Stomach (tissue), 9 donors: ENCODE data around the gene SLC27A1. TPM values are rescaled to one million over a fixed set of nuclear protein-coding genes. Genes with fewer than 3 reads are reported as not detected.

Experiments
- DNase-seq, 2 donors: peaks; one replicate each; pipeline versions ENCODE4 v3.0.0 to v3.0.0-alpha.2; 2013 to 2019
- H3K27ac ChIP-seq, 5 donors: fragments of 200-600 bp in 4 of 5; sonication (generic) in 4 of 5; one replicate each; pipeline ENCODE4 v1.5.1; 2013 to 2019; ENCODE audit warnings: mild to moderate bottlenecking in 1 of 5, moderate library complexity in 1 of 5
- H3K27me3 ChIP-seq, 3 donors: fragments of 200-600 bp; sonication (generic); one replicate each; pipeline ENCODE4 v1.5.1; 2017 to 2019; ENCODE audit warnings: mixed run types in 1 of 3
- H3K36me3 ChIP-seq, 4 donors: fragments of 200-600 bp; sonication (generic); 1 replicate in 3 of 4; 2 replicates in 1 of 4; pipeline ENCODE4 v1.5.1; 2016 to 2019
- H3K4me1 ChIP-seq, 4 donors: fragments of 200-600 bp; sonication (generic); one replicate each; pipeline ENCODE4 v1.5.1; 2016 to 2019
- H3K4me3 ChIP-seq, 4 donors: fragments of 200-600 bp; sonication (generic) in 3 of 4; one replicate each; pipeline ENCODE4 v1.5.1; 2016 to 2019; ENCODE audit warnings: mild to moderate bottlenecking in 1 of 4
- H3K9me3 ChIP-seq, 4 donors: fragments of 200-600 bp; sonication (generic); one replicate each; pipeline ENCODE4 v1.5.1; 2016 to 2019
- CTCF ChIP-seq, 7 experiments: fragments of 450-650 bp in 4 of 7; fragments of 200-600 bp in 3 of 7; sonication (generic) in 3 of 7; IDR thresholded peaks; one replicate each; pipeline ENCODE4 v1.5.1; 2016 to 2019; ENCODE audit warnings: antibody characterized with exemption in 7 of 7, control low read depth in 2 of 7, mild to moderate bottlenecking in 1 of 7
- EP300 ChIP-seq: sonication (generic); formaldehyde crosslinking; IDR thresholded peaks from one replicate; pipeline ENCODE4 v1.6.1; 2017; ENCODE audit warnings: antibody characterized with exemption
- POLR2A ChIP-seq, 4 donors: fragments of 450-650 bp; IDR thresholded peaks; one replicate each; pipeline ENCODE4 v1.6.1; 2016; ENCODE audit warnings: antibody characterized with exemption in 4 of 4, control low read depth in 2 of 4, mild to moderate bottlenecking in 1 of 4, moderate library complexity in 1 of 4
- POLR2AphosphoS5 ChIP-seq, 3 donors: sonication (generic); formaldehyde crosslinking; IDR thresholded peaks; one replicate each; pipeline ENCODE4 v1.6.1; 2016; ENCODE audit warnings: antibody characterized with exemption in 3 of 3
- WGBS, 5 donors: extraction: QIAGEN DNeasy Blood & Tissue Kit in 3 of 5; methylation state at CpG; one replicate each; pipeline versions ENCODE4 v1.1.5 to v1.1.7; 2013 to 2018; 5-methylcytosine and 5-hydroxymethylcytosine counted together
- intact Hi-C: fragments of 100-400 bp; cut with DNase I; formaldehyde crosslinking; loops from one replicate; pipeline ENCODE4 v1.15.1; 2023; ENCODE audit warnings: low total_unique reads
- polyA plus RNA-seq, 3 donors: library from polyadenylated mRNA; stranded (reverse); fragments of 200-250 nt; gene quantifications; one replicate each; pipeline ENCODE4 v1.2.3, GENCODE V29; 2013
- total RNA-seq, 5 donors: library from RNA; depleted of rRNA; stranded (reverse); fragments of >200 nt; gene quantifications; one replicate each; pipeline versions ENCODE4 v1.1.0 to v1.2.3, GENCODE V29; 2014 to 2016
- donor health status: healthy with polysubstance abuse.
- donor health status: Bipolar disorder and iron deficiency.
- donor health status: healthy.

SLC27A1 gene
- total and polyA plus RNA-seq, 8 donors = 4.0 to 116 (median 12.1) TPM

GRCh38 chr19:17487284-17488121 lies 17.2 kb downstream of the SLC27A1 start:
- Histone ChIP-seq H3K27ac (peak overlapping the region in 1 of 5 donors; percentile 72), H3K9me3 (no peaks in the 10 kb centered on the region), H3K36me3 (peaks cover 0 to 28% (median 25%) of the 10 kb centered on the region in 4 donors), H3K4me1 (peaks cover 9 to 30% (median 26%) of the 10 kb centered on the region in 4 donors), H3K4me3 (no peak overlapping the region), H3K27me3 (no peaks in the 10 kb centered on the region)
- no peak for TF ChIP-seq POLR2AphosphoS5 (IDR thresholded peaks at IDR 0.05)
- no peak for TF ChIP-seq POLR2A (IDR thresholded peaks at IDR 0.05)
- TF ChIP-seq EP300 = no peak
- no peak for TF ChIP-seq CTCF (IDR thresholded peaks at IDR 0.05)
- WGBS, 5 donors = 72 to 74% (median 73%) methylated on average over 10 to 18 of the region's 18 CpGs
- intact Hi-C loops = no loop called here
- no peak for DNase-seq

DNA sequence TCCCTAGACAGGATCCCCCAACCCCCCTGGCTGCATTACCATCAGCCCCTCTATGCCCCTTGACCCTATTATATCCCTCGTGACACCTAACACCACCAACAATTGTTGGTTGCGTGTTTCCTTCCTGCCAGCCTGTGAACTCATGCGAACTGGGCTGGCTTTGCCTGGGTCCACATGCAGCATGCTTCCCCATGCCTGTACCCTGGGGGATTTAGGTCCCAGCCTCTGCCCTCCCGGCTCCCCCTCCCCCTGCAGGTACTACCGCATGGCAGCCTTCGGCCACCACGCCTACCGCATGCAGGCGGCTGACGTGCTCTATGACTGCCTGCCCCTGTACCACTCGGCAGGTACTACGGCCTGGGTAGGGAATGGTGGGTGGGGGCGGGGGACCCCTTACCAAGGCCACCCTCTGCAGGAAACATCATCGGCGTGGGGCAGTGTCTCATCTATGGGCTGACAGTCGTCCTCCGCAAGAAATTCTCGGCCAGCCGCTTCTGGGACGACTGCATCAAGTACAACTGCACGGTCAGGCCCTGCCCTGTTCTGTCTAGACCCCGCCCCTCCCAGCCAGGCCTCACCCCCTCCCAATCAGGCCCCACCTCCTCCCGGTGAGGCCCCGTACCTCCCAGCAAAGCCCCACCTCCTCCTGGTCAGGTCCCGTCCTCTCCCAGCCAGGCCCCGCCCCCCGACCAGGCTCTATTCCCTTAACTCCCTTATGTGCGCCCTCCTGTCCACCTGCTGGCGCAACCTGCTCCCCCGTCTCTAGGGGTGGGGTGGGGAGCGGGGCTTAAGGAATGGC lies 18.5 kb downstream of the SLC27A1 start:
- Histone ChIP-seq H3K27ac (peak overlapping the region in 4 of 5 donors; percentile 15 to 72 (median 52)), H3K4me3 (peak overlapping the region; percentile 17 to 41 (median 28)), H3K27me3 (no peaks in the 10 kb centered on the region), H3K4me1 (peaks cover 9 to 30% (median 26%) of the 10 kb centered on the region in 4 donors), H3K36me3 (peaks cover 0 to 28% (median 24%) of the 10 kb centered on the region in 4 donors), H3K9me3 (no peaks in the 10 kb centered on the region)
- intact Hi-C loops = no loop called here
- 18 to 28% (median 23%) methylated on average over 22 to 31 of the region's 31 CpGs for WGBS, 5 donors
- TF ChIP-seq CTCF (IDR thresholded peaks at IDR 0.05) = peak in 2 of 7 experiments; percentile 8 to 10
- no peak for TF ChIP-seq POLR2A (IDR thresholded peaks at IDR 0.05)
- TF ChIP-seq EP300 = no peak
- TF ChIP-seq POLR2AphosphoS5 (IDR thresholded peaks at IDR 0.05) = no peak
- DNase-seq = peak; percentile 92 to 96

- Histone ChIP-seq H3K36me3 (peaks cover 0 to 28% (median 23%) of the 10 kb centered on the region in 4 donors), H3K27ac (peak overlapping the region in 4 of 5 donors; percentile 15 to 72 (median 52)), H3K4me1 (peaks cover 9 to 30% (median 25%) of the 10 kb centered on the region in 4 donors), H3K4me3 (no peak overlapping the region), H3K9me3 (no peaks in the 10 kb centered on the region), H3K27me3 (no peaks in the 10 kb centered on the region)
- WGBS, 5 donors = 69 to 87% (median 75%) methylated on average over 8 to 9 of the region's 9 CpGs
- TF ChIP-seq EP300 (no peak), CTCF (IDR thresholded peaks at IDR 0.05) (peak in 1 of 7 experiments; percentile 23)
- intact Hi-C loops = no loop called here
- no peak for DNase-seq
These were observed 19.2 kb downstream of the SLC27A1 start for GRCh38 chr19:17489392-17490030.

- Histone ChIP-seq H3K27me3 (no peaks in the 10 kb centered on the region), H3K4me1 (peaks cover 9 to 30% (median 23%) of the 10 kb centered on the region in 4 donors), H3K9me3 (no peaks in the 10 kb centered on the region), H3K4me3 (no peak overlapping the region), H3K36me3 (peaks cover 0 to 28% (median 23%) of the 10 kb centered on the region in 4 donors), H3K27ac (no peak overlapping the region)
- TF ChIP-seq POLR2AphosphoS5 (IDR thresholded peaks at IDR 0.05) (no peak), POLR2A (IDR thresholded peaks at IDR 0.05) (no peak), EP300 (no peak), CTCF (IDR thresholded peaks at IDR 0.05) (no peak)
- DNase-seq = no peak
- intact Hi-C loops = no loop called here
- 61 to 76% (median 65%) methylated on average over 4 of the region's 4 CpGs for WGBS, 5 donors
These were observed 20.1 kb downstream of the SLC27A1 start for GRCh38 chr19:17490411-17490810.
